Measurements from ENCODE around the gene KRTAP1-1. TPM values are rescaled to one million over a fixed set of nuclear protein-coding genes. Genes with fewer than 3 reads are reported as not detected.
"Not testable (repeated sequence)": the region's sequence is repeated elsewhere in the genome, so short reads cannot be mapped to it uniquely, and the experiment has no call there.

Gene KRTAP1-1
- total and polyA plus RNA-seq, 8 donors, result not detected

- H3K27ac ChIP-seq, result no peak overlapping the region
- intact Hi-C loops (cut with DNase I), result no loop called here
- H3K27me3 ChIP-seq, result peaks cover 0 to 6% of the 10 kb centered on the region in 2 donors
- TF ChIP-seq, protein P1, sequence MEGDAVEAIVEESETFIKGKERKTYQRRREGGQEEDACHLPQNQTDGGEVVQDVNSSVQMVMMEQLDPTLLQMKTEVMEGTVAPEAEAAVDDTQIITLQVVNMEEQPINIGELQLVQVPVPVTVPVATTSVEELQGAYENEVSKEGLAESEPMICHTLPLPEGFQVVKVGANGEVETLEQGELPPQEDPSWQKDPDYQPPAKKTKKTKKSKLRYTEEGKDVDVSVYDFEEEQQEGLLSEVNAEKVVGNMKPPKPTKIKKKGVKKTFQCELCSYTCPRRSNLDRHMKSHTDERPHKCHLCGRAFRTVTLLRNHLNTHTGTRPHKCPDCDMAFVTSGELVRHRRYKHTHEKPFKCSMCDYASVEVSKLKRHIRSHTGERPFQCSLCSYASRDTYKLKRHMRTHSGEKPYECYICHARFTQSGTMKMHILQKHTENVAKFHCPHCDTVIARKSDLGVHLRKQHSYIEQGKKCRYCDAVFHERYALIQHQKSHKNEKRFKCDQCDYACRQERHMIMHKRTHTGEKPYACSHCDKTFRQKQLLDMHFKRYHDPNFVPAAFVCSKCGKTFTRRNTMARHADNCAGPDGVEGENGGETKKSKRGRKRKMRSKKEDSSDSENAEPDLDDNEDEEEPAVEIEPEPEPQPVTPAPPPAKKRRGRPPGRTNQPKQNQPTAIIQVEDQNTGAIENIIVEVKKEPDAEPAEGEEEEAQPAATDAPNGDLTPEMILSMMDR (IDR thresholded peaks at IDR 0.05), result no peak
- no peaks in the 10 kb centered on the region for H3K36me3 ChIP-seq
- no peaks in the 10 kb centered on the region for H3K4me1 ChIP-seq
- DNase-seq (no peak), ATAC-seq (no peak)
- H3K9me3 ChIP-seq, result no peaks in the 10 kb centered on the region
- no peak overlapping the region for H3K4me3 ChIP-seq
These were observed 36.9 kb downstream of the KRTAP1-1 start for GRCh38 chr17:41004397-41004796.

DNA sequence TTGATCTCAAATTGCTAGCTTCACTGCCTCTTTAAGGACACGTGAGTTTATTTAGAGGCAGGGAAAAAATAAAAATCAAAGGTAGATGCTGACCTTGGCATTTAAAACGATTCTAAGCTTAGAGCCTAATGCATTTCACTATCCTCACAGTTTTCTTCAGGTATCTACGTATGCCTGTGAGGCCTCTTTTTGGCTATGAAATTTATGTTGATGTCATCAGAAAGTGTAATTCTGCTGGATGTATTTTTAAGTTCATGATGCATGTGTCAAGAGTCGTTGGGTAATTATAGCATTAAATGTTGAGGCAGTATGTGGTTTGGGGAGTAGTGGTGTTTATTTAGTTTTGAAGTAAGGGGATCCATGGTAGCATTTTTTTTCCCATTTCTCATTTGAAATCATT, 37.3 kb downstream of the KRTAP1-1 start:
- TF ChIP-seq, protein P1 (IDR thresholded peaks at IDR 0.05), result no peak
- H3K27me3 ChIP-seq, result peaks cover 0 to 7% of the 10 kb centered on the region in 2 donors
- H3K36me3 ChIP-seq, result no peaks in the 10 kb centered on the region
- H3K4me1 ChIP-seq, result no peaks in the 10 kb centered on the region
- ATAC-seq, result no peak
- H3K9me3 ChIP-seq, result no peaks in the 10 kb centered on the region
- no peak overlapping the region for H3K4me3 ChIP-seq
- DNase-seq, result no peak
- no peak overlapping the region for H3K27ac ChIP-seq
- intact Hi-C loops (cut with DNase I), result no loop called here

DNA sequence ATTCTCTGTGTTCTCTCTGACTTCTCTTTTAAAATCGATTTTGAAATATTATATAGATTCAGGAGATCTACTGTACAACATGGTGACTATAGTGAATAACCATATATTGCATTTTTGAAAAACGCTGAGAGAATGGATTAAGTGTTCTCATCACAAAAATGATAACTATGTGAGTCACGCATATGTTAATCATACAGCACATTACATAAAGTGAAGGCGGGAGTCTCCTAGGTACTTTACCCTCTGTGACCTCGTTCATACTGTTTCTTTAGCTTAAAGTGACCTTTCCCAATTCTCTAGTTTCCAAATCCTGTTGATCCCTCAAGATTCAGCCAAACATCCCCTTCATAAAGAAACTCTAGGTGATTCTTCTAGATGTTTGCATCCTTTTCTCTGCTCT, 38.4 kb downstream of the KRTAP1-1 start:
- Histone ChIP-seq H3K9me3 (no peaks in the 10 kb centered on the region), H3K4me1 (no peaks in the 10 kb centered on the region), H3K36me3 (no peaks in the 10 kb centered on the region), H3K27ac (no peak overlapping the region), H3K27me3 (peaks cover 0 to 14% of the 10 kb centered on the region in 2 donors), H3K4me3 (no peak overlapping the region)
- TF ChIP-seq, protein P1 (IDR thresholded peaks at IDR 0.05), result no peak
- ATAC-seq, result peak; percentile 68
- no peak for DNase-seq
- intact Hi-C loops (cut with DNase I), result no loop called here

GRCh38 chr17:41001795-41002194, 39.5 kb downstream of the KRTAP1-1 start:
- no peak for ATAC-seq
- Histone ChIP-seq H3K4me3 (no peak overlapping the region), H3K4me1 (no peaks in the 10 kb centered on the region), H3K27me3 (peaks cover 0 to 24% of the 10 kb centered on the region in 2 donors), H3K9me3 (no peaks in the 10 kb centered on the region), H3K36me3 (no peaks in the 10 kb centered on the region), H3K27ac (no peak overlapping the region)
- TF ChIP-seq, protein P1 (IDR thresholded peaks at IDR 0.05), result no peak
- no peak for DNase-seq
- intact Hi-C loops (cut with DNase I), result no loop called here

DNA sequence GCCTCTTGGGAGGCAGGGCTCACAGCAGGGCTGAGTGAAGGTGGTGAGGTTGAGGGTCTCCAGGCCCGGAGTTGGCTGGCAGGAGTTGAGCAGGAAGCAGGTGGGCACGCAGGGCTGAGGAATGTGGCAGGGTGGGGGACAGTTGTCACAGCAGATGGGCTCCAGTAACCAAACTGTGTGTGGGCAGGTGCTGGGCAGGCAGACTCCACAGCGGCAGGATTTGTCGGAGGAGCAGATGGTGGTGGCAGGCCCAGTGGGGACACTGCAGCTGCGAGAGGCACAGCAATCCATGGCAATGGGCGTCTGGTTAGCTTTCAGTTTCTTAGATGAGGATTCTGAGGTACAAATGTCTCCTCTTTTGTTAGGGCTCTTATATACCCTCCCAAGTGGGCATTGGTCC, 41.7 kb downstream of the KRTAP1-1 start, which contains the start of gene KRTAP3-2:
KRTAP3-2 (minus strand) TSS at position 344 of the 400 bp plus-strand sequence; CDS start at position 291, 53 bp downstream.
- H3K9me3 ChIP-seq; H3K4me3 ChIP-seq; intact Hi-C loops (cut with DNase I); DNase-seq; H3K36me3 ChIP-seq; H3K4me1 ChIP-seq; H3K27ac ChIP-seq; ATAC-seq: not testable (repeated sequence)
- peaks cover 0 to 41% of the 10 kb centered on the region in 2 donors for H3K27me3 ChIP-seq

DNA sequence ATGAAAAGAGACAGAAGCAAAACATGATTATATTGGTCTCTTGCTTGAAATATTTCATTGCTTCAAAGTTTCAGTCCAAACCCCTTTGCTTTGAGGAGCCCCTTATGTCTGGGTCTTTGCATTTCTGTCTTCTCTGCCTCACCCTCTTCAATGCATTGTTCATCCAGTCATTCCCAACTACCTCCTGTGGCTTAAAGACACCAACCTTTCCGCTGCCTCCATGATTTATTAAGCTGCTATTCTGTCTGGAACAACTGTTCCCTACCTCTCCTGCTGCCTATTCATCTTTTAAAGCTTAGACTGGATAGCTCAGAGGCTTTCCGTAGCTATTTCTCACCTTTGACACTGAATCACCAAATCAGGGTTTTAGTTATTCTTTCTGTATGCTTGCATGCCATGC, 43.9 kb downstream of the KRTAP1-1 start:
- H3K27ac ChIP-seq, result no peak overlapping the region
- TF ChIP-seq, protein P1 (IDR thresholded peaks at IDR 0.05), result no peak
- H3K27me3 ChIP-seq, result peaks cover 0 to 59% of the 10 kb centered on the region in 2 donors

More for the DNA sequence above, 43.9 kb downstream of the KRTAP1-1 start:
- Histone ChIP-seq H3K9me3 (no peaks in the 10 kb centered on the region), H3K36me3 (no peaks in the 10 kb centered on the region), H3K4me1 (no peaks in the 10 kb centered on the region), H3K4me3 (no peak overlapping the region)
- DNase-seq, result no peak
- no peak for ATAC-seq
- intact Hi-C loops (cut with DNase I), result no loop called here
